HL-60/S4 treated with retinoic acid at 250 ng/mL for 4 days and 3 days (cell line): Measurements from ENCODE around the gene HPN.
"Not testable (repeated sequence)": the region's sequence is repeated elsewhere in the genome, so short reads cannot be mapped to it uniquely, and the experiment has no call there.

ENCODE experiments used
- in situ Hi-C: fragments of 300-500 bp; cut with MboI; formaldehyde crosslinking; loops from 2 replicates; pipeline ENCODE4 v1.7.0; 2022; ENCODE audit warnings: low sequenced_read_pairs

Gene HPN

DNA sequence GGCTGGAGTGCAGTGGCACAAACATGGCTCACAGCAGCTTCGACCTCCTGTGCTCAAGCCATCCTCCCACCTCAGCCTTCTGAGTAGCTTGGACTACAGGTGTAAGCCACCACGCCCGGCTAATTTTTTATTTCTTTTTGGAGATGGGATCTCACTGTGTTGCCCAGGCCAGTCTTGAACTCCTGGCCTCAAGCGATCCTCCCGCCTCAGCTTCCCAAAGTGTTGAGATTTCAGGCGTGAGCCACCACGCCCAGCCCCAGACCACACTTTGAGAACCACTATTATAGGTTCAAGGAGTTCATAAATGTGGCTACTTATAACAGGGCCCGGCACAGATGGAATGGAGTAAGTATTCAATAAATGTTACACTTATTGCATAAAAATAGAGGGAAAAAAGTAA, 14.5 kb upstream of the HPN start:
- in situ Hi-C loops, result no loop called here

DNA sequence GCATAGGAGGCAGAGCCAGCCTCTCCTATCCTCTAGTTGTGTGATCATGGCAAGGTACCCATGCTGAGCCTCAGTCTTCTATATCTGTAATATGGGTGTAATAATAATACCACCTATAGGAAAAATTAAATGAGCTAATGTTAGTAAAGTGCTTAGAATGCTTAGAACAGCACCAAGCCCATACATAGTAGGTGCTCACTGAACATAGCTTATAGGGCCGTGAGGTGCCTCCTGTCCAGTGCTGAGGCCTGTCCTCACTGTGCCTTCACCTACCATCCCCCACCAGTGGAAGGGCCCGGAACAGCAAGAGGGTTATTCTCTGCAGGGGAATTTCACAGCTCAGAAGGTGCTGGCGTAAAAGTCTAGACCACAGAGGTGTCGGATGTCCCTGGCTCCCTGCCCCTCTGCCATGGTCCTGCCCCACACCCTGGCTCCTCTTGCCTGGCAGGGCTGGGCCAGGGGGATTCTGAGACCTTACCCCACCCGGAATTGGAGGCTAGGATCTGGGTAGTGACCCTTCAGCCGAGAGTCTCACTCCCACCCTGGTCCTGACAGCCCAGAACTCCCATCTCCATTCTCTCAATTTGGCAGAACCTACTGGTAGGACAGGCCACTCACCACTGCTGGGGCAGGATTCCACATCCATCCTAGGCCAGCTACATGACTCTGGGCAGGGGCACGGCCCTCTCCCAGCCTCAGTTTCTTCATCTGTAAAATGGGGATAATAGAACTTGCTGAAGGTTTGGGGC, 13.5 kb upstream of the HPN start:
- in situ Hi-C loops, result no loop called here

DNA sequence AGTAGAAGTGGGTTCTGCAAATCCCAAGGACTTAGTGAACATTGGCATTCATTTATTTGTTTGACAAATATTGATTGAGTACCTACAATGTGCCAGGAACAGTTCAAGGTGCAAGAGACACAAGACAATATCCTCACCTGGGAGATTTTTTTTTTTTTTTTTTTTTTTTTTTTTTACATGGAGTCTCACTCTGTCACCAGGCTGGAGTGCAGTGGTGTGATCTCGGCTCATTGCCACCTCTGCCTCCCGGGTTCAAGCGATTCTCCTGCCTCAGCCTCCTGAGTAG, 13.0 kb upstream of the HPN start:
- in situ Hi-C loops, result not testable (repeated sequence)

DNA sequence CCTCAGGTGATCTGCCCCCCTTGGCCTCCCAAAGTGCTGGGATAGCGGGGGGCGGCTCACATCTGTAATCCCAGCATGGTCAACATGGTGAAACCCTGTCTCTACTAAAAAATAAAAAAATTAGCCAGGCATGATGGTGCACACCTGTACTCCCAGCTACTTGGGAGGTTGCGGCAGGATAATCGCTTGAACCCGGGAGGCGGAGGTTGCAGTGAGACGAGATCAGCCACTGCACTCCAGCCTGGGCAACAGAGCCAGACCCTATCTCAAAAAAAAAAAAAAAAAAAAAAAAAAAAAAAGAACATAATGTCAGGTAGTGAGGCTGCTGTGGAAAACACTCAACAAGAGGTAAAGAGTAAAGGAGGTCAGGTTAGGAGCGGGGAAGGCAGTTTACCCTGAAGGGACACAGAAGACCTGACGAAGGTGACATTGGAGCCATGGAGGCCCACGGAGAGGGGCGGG, 12.2 kb upstream of the HPN start:
- in situ Hi-C loops, result not testable (repeated sequence)

DNA sequence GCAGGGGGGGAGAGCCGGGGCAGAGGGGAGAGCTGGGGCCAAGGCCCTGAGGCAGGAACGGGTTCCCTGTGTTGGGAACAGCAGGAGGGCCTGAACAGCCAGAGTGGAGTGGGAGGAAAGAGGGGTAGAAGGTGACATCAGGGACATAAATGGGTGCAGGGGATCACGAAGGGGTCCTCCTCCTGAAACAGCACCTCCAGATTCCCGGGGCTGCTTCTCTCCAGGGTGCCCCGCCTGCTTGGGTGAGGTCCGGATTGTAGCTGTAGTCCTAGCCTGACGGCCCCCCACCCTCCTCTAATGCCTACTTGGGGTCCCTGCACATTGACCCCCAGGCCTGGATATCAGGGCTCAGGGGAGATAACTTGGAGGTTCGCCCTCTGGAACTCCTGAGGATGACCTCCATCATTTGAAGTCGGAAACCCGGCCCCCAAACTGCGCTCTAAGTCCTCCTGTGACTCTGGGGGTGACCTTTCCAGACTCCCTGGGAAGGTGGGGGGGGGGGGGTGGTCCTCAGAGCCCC, 11.7 kb upstream of the HPN start:
- in situ Hi-C loops, result no loop called here

DNA sequence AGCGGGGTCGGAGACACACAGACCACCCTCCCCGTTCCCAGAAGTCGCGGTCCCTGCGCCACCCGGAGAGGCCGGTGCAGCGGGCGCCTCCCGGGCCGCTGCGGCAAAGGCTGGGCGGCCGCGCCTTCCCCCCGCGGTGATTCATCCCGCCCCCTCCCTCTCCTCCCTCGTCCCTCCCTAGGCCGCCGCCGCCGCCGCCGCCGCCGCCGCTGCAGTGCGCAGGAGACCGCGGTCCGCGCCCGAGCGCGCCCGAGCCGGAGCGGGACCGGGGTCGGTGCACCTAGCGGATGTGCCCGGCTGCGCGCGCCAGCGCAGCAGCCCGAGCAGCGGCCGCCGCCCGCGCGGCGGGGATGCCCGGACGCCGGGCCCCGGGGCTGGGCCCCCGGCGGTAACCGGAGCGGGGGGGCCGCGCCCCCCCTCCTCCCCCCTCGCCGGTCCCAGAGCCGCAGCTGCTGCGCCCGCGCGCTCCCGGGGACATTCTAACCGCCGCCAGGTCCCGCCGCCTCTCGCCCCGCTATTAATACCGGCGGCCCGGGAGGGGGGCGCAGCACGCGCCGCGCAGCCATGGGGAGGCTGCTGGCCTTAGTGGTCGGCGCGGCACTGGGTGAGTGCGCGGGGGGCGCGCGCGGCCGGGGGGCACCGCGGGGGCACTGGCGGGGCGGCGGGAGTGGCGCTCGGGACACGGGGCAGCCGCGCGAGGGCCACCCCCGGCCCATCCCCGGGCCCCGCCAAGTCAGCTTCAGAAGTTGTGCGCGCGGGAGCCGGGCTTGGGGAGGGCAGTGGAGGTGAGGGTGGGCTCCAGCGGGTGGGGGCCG, 11.1 kb upstream of the HPN start, which contains the start of gene SCN1B:
Gene SCN1B, plus strand, starts transcription at position 214 of the 815 bp plus-strand sequence. Its CDS starts 351 bp downstream, at position 565.
- in situ Hi-C loops, result no loop called here

DNA sequence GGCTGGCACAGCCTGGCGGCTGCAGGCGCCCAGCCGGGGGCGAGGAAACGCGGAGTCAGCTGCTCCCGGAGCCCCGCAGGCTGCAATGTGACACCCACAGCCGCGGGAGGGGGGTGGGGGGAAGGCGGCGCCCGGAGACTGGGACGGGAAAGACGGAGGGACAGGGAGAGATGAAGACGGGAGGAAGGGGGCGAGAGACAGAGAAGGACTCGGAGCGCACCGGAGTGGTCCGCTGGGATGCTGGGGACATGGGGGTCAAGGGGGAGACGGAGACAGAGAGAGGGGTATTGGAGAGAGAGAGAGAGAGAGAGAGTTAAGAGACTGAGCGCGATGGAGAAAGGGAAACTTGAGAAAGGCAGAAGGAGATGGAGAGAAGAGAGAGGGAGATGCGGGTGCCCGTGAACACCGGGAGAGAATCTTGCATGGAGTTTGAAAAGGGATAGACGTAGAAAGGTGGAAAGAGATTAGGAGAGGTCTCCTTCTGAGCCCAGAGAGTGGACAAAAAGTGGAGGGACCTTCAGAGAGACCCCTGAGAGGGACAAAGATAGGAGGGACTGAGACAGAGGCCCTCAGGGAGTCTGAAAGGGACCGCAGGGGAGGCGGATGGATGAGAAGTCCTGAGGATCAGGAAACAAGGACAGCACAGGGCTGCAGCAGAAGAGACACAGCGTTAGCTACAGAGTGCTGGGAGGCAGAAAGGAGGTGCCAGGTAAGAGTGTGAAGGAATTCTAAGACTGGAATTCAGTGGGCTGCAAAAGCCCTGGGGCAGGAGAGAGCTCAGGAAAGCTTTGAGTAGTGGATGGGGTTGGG, 10.2 kb upstream of the HPN start:
- in situ Hi-C loops, result no loop called here

DNA sequence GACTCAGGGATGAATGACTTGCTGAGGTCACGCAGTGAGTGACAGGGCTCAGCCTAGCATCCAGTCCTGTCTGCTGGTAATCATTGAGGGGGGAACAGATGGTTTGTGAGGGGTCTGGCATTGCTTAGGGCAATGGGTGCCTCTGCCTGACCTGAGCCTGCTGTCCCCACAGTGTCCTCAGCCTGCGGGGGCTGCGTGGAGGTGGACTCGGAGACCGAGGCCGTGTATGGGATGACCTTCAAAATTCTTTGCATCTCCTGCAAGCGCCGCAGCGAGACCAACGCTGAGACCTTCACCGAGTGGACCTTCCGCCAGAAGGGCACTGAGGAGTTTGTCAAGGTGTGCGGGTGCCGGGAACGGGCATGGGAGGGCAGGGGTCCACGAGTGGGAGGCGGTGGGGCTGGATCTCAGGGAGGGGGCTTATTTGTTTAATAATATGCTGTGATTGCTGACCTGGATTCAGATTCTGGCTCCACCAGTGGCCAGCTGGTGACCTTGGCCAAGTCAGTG, 9.1 kb upstream of the HPN start:
- in situ Hi-C loops, result no loop called here

DNA sequence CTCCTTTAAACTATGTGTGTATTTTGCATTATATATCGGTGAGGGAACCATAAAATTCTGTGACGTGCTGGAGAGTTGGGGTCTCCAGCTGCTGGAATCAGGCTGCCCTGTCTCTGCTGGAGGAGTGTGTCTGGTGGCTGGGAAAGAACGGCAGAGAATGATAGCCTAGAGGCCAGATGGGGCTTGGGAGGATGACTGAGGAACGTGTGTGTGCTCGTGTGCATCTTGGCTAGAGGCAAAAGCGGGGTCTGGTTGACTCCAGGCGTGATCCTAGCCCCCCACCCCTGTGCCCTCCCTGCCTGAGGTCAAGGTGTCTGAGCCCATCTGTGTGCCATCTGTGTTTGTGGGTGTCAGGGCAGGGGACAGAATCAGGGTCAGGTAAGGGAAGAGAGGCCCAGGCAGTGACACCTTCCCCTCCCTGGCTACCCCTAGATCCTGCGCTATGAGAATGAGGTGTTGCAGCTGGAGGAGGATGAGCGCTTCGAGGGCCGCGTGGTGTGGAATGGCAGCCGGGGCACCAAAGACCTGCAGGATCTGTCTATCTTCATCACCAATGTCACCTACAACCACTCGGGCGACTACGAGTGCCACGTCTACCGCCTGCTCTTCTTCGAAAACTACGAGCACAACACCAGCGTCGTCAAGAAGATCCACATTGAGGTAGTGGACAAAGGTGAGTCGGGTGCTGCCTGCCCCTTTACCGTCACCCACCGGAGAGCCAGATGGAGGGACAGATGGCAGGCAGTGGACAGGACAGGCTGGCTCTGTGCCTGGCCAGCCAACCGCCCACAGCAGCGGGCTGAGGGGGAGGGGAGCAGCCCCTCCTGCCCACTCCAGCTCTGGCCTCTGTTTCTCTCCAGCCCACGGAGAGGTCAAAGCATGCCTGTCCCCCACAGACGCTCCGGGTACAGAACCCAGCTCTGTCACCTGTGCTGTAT, 8.2 kb upstream of the HPN start:
- in situ Hi-C loops, result no loop called here

DNA sequence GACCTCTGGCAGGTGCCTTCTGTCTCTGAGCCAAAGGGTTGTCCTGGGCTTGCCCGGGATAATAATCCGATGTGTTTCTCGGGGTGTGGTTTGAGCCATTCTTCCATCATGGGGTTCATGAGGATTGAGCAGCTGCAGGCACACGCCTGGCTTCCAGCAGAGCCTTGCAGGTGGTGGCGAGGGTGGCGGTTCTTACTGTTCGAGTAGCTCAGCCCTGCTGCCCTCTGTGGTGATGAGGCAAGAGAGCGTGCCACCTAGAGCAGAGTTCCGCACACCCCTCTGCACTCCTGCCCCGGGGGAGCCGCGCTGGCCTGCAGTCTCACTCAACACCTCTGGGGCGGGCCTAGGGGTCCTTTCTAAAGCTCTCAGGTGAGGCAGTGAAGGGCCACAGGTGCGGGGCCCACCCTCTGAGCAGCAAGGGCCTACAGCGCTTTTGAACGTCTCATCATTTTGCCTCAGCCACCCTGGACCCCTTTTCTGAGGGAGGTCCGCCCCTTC, 7.5 kb upstream of the HPN start:
- in situ Hi-C loops, result no loop called here

DNA sequence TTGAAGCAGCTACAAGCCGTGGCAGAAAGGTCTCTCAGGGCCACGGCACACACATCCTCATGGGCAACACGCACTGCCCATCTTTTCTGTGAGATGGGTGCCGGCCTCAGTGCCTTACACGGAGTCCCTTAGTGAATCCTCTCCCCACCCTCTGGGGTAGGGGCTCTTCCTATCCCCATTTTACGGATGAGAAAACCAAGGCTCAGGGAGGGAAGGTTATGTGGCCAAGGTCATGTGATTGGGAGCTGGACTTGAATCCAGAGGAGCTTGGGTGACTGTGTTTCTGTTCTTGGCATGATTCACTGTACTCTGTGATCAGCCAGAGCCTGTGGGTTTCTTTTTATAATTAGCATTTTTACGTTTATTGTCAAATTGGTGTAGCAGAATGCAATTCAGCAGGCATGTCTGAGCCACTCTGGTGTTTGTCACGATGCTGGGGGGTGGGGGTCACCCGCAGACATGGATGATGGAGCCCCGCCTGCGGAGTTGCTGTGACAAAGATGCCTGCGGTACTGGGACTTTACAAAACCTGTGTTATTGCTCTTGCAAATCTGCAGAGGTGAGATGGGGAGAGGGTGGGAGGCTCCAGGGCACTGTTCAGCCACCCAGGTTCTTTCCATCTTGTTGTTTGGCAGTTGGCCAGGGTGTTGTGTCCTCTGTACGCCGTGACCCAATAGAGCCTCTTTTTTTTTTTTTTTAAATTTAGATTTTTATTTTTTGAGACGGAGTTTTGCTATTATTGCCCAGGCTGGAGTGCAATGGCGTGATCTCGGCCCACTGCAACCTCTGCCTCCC, 6.7 kb upstream of the HPN start:
- in situ Hi-C loops, result no loop called here

DNA sequence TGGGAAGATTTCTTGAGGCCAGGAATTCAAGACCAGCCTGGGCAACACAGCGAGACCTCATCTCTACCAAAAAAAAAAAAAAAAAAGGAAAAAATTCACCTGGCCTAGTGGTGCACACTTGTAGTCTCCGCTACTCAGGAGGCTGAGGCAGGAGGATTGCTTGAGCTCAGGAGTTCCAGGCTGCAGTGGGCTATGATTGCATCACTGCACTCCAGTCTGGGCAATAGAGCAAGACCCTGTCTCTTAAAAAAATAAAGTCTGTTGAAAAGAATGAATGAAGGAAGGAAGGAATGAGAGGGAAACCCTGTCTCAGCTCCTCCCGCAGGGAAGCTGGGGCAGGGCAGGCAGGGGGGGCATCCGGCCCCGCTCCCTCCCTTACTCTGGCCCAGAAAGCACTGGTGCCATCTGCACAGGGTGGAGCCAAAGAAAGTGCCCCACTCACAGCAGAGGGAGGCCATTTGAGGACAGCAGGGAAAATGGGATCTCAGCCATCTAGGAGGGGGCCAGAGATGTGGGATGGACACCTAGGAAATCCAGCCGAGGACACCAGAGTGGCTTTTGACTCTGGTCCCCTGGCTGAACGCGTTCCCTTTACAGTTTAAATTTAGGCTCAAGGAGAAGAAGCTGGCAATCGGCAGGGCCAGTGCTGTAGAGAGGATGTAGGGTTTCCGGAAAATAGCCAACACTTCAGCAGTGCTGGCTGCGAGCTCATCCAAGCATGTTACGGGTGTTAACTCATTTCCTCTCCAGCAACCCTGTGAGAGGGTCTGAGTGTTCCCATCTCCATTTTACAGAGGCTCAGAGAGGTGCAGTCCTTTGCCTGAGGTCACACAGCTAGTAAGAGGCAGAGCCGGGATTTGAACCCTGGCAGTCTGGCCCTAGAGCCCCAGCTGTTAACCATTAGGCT, 3.6 kb upstream of the HPN start:
- in situ Hi-C loops, result no loop called here

DNA sequence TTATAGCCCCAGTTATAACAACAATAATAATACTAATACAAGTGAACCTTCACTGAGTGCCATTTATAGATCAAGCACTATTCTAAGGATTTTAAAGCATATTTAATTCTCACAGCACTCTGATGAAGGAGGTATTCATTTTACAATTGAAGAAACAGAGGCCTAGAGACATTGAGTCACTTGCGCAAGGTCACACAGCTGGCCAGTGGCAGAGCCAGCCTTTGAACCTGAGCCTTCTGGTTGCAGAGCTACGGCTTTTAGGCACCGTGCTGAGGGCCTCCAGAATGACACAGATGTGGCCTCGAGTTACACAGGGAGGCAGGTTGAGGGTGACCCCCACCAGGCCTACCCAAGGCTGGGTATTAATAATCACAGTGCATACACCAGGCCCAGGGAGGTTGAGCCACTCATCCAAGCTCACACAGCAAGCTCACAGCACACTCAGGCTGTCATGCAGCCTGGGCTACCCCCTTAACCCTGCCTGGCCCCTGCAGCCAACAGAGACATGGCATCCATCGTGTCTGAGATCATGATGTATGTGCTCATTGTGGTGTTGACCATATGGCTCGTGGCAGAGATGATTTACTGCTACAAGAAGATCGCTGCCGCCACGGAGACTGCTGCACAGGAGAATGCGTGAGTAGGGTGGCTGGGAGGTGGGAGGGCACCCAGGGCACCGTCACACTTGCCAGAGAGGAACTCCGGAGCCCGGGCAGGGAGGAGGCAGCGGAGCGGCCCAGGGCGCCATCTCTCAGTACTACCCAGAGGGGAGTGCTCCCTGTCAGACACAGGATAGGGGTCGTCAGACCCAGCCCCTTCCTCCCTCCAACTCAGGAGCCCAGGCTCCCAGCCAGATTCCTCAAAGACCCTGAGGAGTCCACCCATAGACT, 2.7 kb upstream of the HPN start:
- in situ Hi-C loops, result no loop called here

DNA sequence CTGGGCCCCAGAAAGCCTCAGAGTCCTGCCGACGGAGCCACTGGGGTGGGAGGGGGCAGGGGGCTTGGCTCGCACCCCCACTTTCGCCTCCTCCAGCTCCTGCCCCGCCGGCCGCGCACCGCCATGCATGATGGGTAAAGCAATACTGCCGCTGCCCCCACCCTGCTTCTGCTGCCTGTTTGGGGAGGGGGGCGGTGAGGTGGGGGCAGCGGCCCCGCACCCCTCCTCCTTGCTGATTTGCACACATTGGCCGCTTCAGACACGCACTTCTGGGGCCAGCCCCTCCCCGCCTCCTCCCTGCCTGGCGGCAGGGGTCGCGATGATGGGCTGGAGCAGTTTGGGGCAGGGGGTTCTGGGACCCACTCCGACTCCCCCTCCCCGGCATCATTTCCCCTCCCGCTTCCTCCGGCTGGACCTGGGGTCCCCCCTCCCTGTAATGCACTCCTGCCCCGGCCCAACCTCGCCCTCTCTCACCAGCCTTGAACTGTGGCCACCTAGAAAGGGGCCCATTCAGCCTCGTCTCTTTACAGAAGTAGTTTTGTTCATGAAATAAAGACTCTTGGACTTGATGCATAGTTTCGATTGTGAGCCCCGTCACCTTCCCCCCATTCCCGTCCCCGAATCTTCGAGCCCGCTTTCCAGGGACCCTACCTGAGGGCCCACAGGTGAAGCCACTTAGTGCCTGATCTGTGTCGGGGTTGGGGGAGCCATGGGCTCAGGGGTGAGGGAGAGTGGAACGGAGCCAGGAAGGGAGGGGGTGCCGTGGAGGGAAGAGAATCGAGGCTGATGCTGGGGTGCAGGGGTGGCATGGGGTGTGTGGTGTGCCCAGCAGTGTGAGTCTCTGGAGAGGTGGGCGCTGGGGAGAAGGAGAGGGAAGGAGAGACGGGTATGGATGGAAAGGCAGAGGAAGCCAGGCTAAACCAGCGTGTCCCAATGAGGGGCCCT, 1.4 kb upstream of the HPN start:
- in situ Hi-C loops, result no loop called here

DNA sequence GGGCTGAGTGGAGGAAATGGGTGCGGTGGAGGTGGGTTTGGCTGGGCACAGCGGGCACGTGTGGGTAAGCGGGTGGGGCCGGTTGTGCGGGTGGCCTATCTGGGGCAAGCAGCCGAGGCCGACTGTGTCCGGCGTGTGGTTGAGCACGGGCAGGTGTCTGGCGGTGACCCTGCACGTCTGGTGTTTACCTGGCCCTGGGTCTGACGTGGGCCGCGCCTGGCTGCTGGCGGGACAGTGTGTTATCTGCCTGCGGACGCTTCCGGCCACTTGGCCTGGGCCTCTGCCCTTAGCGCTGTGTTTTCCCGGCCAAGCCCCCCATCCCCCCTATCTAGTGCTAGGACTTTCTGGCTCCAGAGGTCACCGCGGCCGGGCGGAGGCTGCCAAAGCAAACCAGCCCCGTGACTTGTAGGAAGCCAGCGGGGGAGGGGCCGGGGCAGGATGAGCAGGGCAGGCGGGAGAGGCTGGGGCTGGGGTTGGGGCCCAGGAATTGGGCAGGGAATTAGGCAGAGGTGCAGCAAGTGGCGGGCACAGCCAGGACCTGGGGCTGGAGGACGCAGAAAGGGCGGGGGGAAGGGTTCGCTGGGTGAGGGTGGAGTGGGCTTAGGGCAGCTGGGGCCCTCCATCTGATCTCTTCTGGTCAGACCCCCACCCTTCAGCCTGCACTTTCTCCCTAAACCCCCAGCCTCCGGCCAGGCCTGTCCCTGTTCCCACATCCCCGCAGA, 534 bp upstream of the HPN start:
- in situ Hi-C loops, result no loop called here
